Bronchial epithelial cell (primary cell): Measurements from ENCODE around the gene TRABD2B. TPM values are rescaled to one million over a fixed set of nuclear protein-coding genes. Genes with fewer than 3 reads are reported as not detected.

Source experiments
- DNase-seq: peaks from one replicate; pipeline ENCODE4 v3.0.0-alpha.2; 2010; ENCODE audit warnings: low read depth
- FAIRE-seq: peaks from 2 replicates; lab custom pipeline; 2011; peaks lifted over from hg19 to GRCh38; lab: Jason Lieb, UNC
- H3K27me3 ChIP-seq: 2 replicates; pipeline ENCODE4 v1.5.1; 2011; ENCODE audit warnings: low read length; ENCODE audit not compliant: control insufficient read depth, insufficient read depth
- H3K36me3 ChIP-seq: 2 replicates; pipeline ENCODE4 v1.5.1; 2011; ENCODE audit warnings: low read length; ENCODE audit not compliant: control insufficient read depth, insufficient read depth
- H3K4me3 ChIP-seq: 2 replicates; pipeline ENCODE4 v1.5.1; 2011; ENCODE audit warnings: mild to moderate bottlenecking, low read depth, low read length, control low read depth
- total RNA-seq: library from RNA; depleted of rRNA; stranded (reverse); fragments of >200 nt; gene quantifications from 2 replicates; pipeline ENCODE4 v1.2.1, GENCODE V29; 2014
- TF ChIP-seq, protein P1 (sequence below): IDR thresholded peaks from 2 replicates; pipeline ENCODE4 v1.5.1; 2011; ENCODE audit warnings: mild to moderate bottlenecking, moderate library complexity, low read length, control low read depth, inconsistent platforms; ENCODE audit not compliant: insufficient read depth, severe bottlenecking

The TRABD2B gene
- total RNA-seq, 1 donor from 2014 or later, result under 0.01 TPM

DNA sequence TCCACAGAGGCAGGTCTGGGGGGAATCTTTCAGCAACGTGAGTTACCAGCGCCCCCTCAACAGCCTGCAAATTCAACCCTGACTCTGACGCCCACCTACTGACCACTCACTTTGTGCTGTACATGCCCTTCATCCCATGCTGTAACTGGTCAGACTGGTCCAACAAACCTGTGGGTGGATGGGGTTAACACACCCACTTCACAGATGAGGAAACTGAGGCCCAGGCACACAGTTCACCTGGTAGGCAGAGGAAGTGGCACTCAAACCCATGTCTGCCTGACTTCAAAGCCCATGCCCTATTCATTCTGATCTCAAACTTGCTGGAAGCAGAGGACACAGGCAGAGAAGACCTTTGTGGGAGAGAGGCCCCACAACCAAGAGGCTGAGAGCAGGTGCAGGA, 172.9 kb downstream of the TRABD2B start:
- DNase-seq, result no peak
- FAIRE-seq, result no peak
- Histone ChIP-seq H3K4me3 (no peak overlapping the region), H3K27me3 (no peaks in the 10 kb centered on the region), H3K36me3 (no peaks in the 10 kb centered on the region)
- TF ChIP-seq, protein P1, sequence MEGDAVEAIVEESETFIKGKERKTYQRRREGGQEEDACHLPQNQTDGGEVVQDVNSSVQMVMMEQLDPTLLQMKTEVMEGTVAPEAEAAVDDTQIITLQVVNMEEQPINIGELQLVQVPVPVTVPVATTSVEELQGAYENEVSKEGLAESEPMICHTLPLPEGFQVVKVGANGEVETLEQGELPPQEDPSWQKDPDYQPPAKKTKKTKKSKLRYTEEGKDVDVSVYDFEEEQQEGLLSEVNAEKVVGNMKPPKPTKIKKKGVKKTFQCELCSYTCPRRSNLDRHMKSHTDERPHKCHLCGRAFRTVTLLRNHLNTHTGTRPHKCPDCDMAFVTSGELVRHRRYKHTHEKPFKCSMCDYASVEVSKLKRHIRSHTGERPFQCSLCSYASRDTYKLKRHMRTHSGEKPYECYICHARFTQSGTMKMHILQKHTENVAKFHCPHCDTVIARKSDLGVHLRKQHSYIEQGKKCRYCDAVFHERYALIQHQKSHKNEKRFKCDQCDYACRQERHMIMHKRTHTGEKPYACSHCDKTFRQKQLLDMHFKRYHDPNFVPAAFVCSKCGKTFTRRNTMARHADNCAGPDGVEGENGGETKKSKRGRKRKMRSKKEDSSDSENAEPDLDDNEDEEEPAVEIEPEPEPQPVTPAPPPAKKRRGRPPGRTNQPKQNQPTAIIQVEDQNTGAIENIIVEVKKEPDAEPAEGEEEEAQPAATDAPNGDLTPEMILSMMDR, result no peak

DNA sequence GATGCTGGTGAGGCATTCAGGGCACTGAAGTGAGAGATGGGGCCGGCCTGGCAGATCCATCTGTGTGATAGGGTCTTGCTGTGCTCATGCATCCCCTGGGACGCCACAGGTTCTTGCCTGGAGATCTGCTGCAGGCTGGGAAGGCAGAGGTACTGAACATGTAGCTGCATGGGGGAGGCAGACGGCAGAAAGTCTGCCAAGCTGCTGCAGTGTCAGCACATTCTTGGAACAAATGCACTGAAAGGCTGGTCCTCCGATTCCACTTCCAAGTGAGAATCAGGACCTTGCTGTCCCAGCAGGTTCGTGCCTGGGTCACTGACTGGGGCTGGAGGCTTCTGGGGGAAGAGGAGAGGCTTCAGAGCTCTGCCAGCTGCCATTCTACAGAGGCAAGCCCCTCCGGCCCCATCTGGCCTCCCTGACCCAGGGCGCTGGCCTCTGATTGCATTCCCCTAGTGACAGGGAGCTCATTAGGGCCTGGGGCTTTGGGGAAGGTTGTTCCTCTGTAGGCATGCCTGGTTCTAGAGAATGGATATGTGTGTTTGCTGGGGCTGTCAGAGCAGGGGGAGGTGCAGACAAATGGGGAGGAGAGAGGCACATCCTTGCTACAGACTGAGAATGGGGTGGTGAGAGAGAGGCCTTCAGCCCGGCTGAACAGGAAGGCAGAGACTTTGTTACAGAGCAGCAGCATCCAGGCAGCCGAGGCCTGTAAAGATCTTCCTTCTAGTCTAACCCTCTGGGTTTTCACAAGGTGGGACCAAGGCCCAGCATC, 174.0 kb downstream of the TRABD2B start:
- FAIRE-seq, result no peak
- H3K27me3 ChIP-seq, result no peaks in the 10 kb centered on the region

DNA sequence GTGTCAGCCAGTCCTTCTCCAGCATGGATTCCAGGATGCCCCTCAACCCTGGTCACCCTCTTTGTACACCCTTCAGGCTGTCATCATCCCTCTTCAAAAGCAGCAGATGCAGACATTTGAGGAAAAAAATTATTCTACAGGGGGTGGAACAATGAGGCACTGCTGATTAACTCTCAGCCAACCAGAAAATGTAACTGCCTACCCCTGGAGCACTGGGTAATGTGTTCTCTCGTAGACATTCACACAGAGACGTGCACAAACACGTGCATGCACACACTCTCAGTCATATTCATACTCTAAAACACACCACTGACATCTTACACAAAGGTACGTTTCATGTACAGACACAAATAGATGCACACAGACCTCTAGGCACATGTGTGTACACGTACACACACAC, 175.4 kb downstream of the TRABD2B start:
- no peaks in the 10 kb centered on the region for H3K27me3 ChIP-seq
- no peaks in the 10 kb centered on the region for H3K36me3 ChIP-seq
- no peak for FAIRE-seq
- H3K4me3 ChIP-seq, result no peak overlapping the region
- TF ChIP-seq, protein P1, result no peak
- peak; percentile 26 for DNase-seq

More for the DNA sequence above, 174.0 kb downstream of the TRABD2B start:
- TF ChIP-seq, protein P1, result no peak
- DNase-seq, result no peak
- H3K36me3 ChIP-seq, result no peaks in the 10 kb centered on the region
- no peak overlapping the region for H3K4me3 ChIP-seq

DNA sequence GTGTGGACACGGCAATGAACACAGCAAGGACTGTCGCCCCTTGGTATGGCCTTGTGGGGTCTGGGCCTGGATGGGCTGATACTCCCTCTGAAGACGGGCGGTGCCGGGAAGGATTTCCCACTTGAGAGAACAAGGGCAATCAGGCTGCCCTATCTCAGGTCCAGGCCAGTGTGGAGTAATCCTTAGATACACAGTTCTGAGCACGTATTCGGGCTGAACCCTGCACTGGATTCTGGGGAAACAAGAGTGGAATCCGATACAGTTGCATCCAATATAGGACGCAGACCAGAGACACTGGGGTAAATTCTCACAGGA, 177.7 kb downstream of the TRABD2B start:
- TF ChIP-seq, protein P1, result no peak
- DNase-seq (no peak), FAIRE-seq (no peak)
- Histone ChIP-seq H3K4me3 (no peak overlapping the region), H3K27me3 (peaks cover 2% of the 10 kb centered on the region), H3K36me3 (no peaks in the 10 kb centered on the region)

DNA sequence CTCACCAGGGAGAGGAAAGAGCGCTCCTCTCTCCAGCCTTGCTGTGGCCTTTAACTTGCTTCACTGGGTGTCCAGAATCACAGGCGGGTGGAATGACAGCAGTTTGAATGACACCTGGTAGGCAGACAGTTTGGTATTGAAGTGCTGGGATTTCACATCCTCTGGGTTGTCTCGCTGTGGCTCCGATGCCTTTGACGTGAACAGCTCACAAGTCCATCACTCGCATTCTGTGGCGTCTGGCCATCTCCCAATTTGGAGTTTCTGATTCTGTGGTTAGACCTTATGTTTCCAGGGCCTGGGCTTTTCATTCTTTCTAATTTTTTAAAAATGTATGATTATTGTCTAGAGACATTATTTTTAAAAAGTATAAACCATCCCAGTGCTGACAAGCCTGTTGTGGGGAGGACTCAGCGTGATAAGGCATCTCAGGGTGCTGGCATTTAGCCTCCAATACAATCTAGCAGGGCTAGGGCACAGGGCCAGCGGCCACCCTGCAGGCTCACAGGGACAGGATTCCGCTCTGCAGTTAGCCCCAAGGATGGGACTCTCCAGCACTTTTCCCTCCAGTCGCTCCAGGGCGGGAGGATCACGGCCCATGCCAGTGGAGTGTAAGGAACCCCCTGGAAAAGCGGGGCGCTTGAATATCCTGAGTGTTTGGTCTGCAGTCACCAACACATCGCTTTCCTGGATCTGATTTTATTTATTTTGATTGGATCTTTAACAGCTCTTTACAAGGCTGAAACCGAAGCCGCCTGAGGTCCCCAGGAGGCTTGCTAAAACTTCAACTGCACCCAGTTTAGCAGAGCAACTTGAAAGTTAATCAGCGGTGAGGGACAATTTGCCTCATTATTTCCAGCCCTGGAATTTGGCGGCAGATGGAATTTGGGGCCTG, 178.3 kb downstream of the TRABD2B start:
- FAIRE-seq (no peak), DNase-seq (no peak)
- Histone ChIP-seq H3K4me3 (no peak overlapping the region), H3K27me3 (peaks cover 2% of the 10 kb centered on the region), H3K36me3 (no peaks in the 10 kb centered on the region)
- TF ChIP-seq, protein P1, result no peak
